ENCODE data around the gene TPR.

TPR gene

DNA sequence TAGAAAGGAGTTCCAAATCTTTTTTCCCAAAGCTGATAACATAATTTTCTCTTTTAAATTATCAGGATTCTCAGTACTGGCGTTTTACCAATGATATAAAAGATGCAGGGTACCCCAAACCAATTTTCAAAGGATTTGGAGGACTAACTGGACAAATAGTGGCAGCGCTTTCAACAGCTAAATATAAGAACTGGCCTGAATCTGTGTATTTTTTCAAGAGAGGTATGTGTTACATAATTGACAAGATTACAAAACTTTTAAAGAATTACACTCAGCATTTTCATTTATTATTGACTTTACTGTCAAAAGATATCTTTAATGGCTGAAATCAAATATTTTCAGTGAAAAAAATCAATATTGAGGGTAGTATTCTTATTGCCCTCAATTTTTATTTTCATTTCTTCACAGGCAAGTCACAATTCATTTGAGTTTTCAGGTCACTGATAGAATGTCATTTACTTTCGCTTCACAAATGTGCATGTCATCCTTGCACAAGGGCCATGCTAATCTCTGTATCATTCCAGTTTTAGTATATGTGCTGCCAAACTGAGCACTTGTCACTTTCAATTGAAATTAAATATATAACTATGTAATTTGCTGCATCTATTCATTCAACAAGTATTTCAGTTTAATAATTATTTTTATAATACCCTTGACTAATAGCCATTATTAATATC is 63.5 kb downstream of the TPR start:
- DNase-seq (ENCODE audit: low read depth in 1 of 2, low spot score in 1 of 2) = no peak
- no peak for TF ChIP-seq JUND (IDR thresholded peaks at IDR 0.05; ENCODE audit: low read depth)
- in situ Hi-C loops (cut with HindIII; ENCODE audit: low pct_unique_long_range_greater_than_20kb, low sequenced_read_pairs) = no loop called here

DNA sequence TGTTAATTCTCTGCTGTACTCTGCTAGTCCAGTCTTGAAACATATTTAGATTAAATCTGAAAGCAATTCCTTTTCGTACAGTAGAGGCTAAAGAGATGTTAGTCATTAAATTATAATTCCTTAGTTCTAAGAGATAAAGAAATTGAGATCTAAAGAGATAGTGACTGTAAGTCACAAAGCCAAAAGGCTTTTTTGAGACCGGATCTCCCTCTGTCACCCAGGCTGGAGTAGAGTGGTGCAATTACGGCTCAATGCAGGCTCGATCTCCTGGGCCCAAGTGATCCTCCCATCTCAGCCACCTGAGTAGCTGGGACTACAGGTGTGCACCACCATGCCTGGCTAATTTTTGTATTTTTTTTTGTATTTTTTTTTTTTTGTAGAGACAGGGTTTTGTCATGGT is 64.7 kb downstream of the TPR start:
- DNase-seq (ENCODE audit: low read depth in 1 of 2, low spot score in 1 of 2) = no peak
- in situ Hi-C loops (cut with HindIII; ENCODE audit: low pct_unique_long_range_greater_than_20kb, low sequenced_read_pairs) = no loop called here
- TF ChIP-seq JUND (IDR thresholded peaks at IDR 0.05; ENCODE audit: low read depth) = no peak

DNA sequence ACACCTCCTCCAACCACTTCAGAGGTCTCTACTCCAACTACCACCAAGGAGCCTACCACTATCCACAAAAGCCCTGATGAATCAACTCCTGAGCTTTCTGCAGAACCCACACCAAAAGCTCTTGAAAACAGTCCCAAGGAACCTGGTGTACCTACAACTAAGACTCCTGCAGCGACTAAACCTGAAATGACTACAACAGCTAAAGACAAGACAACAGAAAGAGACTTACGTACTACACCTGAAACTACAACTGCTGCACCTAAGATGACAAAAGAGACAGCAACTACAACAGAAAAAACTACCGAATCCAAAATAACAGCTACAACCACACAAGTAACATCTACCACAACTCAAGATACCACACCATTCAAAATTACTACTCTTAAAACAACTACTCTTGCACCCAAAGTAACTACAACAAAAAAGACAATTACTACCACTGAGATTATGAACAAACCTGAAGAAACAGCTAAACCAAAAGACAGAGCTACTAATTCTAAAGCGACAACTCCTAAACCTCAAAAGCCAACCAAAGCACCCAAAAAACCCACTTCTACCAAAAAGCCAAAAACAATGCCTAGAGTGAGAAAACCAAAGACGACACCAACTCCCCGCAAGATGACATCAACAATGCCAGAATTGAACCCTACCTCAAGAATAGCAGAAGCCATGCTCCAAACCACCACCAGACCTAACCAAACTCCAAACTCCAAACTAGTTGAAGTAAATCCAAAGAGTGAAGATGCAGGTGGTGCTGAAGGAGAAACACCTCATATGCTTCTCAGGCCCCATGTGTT is 66.6 kb downstream of the TPR start:
- no peak for TF ChIP-seq JUND (IDR thresholded peaks at IDR 0.05; ENCODE audit: low read depth)
- in situ Hi-C loops (cut with HindIII; ENCODE audit: low pct_unique_long_range_greater_than_20kb, low sequenced_read_pairs) = no loop called here
- no peak for DNase-seq (ENCODE audit: low read depth in 1 of 2, low spot score in 1 of 2)

DNA sequence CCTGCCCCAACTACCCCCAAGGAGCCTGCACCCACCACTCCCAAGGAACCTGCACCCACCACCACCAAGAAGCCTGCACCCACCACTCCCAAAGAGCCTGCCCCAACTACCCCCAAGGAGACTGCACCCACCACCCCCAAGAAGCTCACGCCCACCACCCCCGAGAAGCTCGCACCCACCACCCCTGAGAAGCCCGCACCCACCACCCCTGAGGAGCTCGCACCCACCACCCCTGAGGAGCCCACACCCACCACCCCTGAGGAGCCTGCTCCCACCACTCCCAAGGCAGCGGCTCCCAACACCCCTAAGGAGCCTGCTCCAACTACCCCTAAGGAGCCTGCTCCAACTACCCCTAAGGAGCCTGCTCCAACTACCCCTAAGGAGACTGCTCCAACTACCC is 67.6 kb downstream of the TPR start:
- in situ Hi-C loops (cut with HindIII; ENCODE audit: low pct_unique_long_range_greater_than_20kb, low sequenced_read_pairs) = no loop called here
- DNase-seq (ENCODE audit: low read depth in 1 of 2, low spot score in 1 of 2) = no peak
- TF ChIP-seq JUND (IDR thresholded peaks at IDR 0.05; ENCODE audit: low read depth) = no peak

DNA sequence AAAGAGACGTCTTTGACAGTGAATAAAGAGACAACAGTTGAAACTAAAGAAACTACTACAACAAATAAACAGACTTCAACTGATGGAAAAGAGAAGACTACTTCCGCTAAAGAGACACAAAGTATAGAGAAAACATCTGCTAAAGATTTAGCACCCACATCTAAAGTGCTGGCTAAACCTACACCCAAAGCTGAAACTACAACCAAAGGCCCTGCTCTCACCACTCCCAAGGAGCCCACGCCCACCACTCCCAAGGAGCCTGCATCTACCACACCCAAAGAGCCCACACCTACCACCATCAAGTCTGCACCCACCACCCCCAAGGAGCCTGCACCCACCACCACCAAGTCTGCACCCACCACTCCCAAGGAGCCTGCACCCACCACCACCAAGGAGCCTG is 68.5 kb downstream of the TPR start:
- DNase-seq (ENCODE audit: low read depth in 1 of 2, low spot score in 1 of 2) = no peak
- TF ChIP-seq JUND (IDR thresholded peaks at IDR 0.05; ENCODE audit: low read depth) = no peak
- in situ Hi-C loops (cut with HindIII; ENCODE audit: low pct_unique_long_range_greater_than_20kb, low sequenced_read_pairs) = no loop called here

DNA sequence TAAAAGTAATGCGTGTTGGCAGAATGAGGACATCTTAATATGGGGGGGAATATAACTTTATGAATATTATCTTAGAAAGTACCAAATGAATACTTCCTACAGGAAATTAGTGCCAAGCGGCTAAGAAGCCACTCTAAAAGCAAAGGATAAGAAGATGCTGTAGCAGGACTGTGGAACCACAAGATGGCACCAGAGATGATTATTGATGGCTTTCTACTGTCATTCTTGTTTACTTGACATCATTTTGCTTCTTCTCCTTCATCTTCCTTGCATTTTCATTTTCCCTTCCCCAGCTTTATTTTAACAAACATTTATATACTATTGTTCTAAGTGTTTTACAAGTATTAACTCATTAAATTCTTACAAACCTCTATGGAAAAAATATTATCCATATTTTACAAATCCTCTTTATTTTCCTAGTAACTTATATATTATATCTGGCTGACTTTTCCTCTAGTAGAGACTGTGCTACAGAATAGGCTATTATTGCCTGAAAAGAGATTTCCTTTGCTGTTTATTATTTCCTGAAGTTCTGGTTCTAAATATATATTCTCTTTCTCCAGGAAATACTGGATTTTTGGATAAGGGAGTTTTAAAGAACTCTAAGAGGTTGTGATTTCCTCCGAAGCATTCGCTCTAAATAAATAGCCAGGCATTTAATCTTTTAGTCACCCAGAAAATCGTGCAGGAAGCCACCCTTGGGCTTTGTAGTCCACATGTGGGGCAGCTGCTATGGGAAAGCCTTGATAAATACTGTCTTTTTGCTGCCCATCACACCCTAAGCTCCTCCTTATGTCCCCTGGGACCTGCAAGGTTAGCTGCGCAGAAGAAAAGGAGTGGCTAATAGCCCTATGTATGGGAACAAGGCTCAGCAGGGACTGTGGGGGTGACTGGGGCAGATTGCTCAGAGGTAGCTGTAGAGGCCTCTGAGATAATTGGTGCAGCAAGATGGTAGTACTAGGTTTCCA is 69.8 kb downstream of the TPR start:
- no peak for TF ChIP-seq JUND (IDR thresholded peaks at IDR 0.05; ENCODE audit: low read depth)
- DNase-seq (ENCODE audit: low read depth in 1 of 2, low spot score in 1 of 2) = peak; percentile 59 to 74
- in situ Hi-C loops (cut with HindIII; ENCODE audit: low pct_unique_long_range_greater_than_20kb, low sequenced_read_pairs) = no loop called here

DNA sequence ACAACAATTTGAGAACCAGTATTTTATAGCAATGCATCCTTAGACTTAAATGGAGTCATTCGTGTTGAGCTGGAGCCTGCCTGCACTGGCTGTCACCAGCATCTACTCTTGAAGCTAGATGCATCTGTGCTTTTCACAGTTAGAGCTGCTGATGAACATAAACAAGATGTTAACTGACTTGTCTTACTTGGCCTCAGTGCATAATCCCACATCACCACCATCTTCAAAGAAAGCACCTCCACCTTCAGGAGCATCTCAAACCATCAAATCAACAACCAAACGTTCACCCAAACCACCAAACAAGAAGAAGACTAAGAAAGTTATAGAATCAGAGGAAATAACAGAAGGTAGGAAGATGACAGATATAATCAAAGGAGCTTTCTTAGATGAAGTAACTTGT is 71.1 kb downstream of the TPR start:
- no peak for TF ChIP-seq JUND (IDR thresholded peaks at IDR 0.05; ENCODE audit: low read depth)
- in situ Hi-C loops (cut with HindIII; ENCODE audit: low pct_unique_long_range_greater_than_20kb, low sequenced_read_pairs) = no loop called here
- DNase-seq (ENCODE audit: low read depth in 1 of 2, low spot score in 1 of 2) = no peak

DNA sequence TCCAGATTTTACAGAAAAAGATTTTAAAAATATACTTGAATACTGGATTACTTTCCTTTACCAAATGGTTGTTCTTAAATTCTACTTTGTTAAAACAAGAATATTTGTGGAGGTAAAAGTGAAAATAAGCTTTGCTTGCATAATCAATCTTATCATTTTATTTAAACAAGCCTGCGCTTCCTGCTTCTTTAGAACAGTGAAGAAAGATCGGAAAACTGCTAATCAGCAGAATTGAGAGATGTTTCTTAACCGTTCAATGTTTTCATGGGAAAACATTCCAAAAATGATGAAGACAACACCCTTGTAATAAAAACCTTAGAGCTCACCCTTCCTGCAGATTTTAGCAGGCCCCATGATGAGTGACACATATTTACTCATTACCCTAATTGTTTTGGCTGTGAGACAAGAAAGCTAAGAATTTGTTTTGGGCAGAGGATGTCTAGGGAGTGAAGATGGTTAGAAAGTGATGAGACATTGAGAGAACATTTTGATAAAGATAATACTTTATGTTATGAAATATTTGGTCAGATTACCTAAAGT is 72.6 kb downstream of the TPR start:
- in situ Hi-C loops (cut with HindIII; ENCODE audit: low pct_unique_long_range_greater_than_20kb, low sequenced_read_pairs) = no loop called here
- TF ChIP-seq JUND (IDR thresholded peaks at IDR 0.05; ENCODE audit: low read depth) = no peak
- DNase-seq (ENCODE audit: low read depth in 1 of 2, low spot score in 1 of 2) = no peak

DNA sequence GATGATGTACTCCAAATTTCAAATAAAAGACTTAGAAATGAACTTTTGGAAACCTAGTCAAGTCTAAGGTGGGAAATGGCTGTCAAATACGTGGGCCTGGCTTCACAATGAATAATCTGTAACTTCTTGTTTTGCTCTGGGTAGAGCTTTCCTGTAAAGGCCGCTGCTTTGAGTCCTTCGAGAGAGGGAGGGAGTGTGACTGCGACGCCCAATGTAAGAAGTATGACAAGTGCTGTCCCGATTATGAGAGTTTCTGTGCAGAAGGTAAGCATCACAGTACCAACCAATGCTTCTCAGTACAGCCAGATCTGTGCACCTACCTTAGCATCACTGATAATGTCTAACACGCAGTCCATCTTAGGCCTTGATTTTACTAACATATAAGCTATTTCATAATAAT is 73.6 kb downstream of the TPR start:
- in situ Hi-C loops (cut with HindIII; ENCODE audit: low pct_unique_long_range_greater_than_20kb, low sequenced_read_pairs) = no loop called here
- no peak for DNase-seq (ENCODE audit: low read depth in 1 of 2, low spot score in 1 of 2)
- TF ChIP-seq JUND (IDR thresholded peaks at IDR 0.05; ENCODE audit: low read depth) = no peak

DNA sequence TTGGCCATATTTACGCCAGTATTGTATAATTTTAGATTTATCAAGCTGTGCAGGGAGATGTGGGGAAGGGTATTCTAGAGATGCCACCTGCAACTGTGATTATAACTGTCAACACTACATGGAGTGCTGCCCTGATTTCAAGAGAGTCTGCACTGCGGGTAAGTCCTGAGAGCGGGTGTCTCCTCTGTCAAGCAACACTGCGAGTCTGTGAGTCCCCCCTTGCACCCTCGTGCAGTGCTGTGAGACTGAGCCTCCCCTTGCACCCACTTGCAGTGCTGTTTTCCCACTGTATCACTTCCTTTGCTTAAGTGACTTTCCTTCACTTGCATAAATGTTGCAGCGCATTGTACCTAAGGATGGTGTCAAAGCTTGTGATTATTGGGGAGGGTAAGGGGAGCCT is 75.0 kb downstream of the TPR start:
- DNase-seq (ENCODE audit: low read depth in 1 of 2, low spot score in 1 of 2) = no peak
- no peak for TF ChIP-seq JUND (IDR thresholded peaks at IDR 0.05; ENCODE audit: low read depth)
- in situ Hi-C loops (cut with HindIII; ENCODE audit: low pct_unique_long_range_greater_than_20kb, low sequenced_read_pairs) = no loop called here

DNA sequence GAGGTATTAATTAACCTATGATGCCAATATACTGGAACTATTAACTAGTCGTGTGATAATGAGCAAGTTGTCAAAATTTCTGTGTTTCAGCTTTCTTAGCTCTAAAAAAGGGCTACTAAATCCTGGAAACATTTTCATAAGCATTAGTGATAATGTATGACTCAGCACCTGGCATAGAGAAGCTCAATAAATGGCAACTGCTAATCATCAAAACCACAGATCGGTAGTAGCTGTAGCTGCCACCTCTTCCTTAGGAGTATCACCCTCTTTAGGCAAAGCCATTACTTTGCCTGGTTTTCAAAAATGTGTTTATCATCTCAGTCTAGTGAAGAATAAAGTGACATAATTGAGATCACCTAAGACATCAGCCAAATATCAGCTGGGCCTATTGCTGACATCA is 75.5 kb downstream of the TPR start:
- no peak for TF ChIP-seq JUND (IDR thresholded peaks at IDR 0.05; ENCODE audit: low read depth)
- DNase-seq (ENCODE audit: low read depth in 1 of 2, low spot score in 1 of 2) = no peak
- in situ Hi-C loops (cut with HindIII; ENCODE audit: low pct_unique_long_range_greater_than_20kb, low sequenced_read_pairs) = no loop called here

DNA sequence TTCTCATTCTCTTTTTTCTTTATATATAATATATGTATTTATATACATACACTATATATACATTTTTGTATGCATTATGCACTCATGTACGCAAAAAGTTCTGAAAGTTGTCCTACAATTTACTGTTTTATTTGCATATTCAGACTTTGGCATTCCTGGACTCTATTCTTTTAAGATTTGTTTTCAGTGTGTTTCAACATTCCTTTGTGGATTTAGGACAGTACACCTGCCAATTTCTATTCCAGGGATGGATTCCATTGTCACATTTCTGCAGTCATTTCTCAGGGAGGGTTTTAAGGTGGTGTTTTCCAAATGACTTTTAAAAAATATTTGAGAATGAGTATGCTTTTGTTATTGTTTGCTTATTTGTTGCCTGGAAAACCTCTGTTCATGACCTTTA is 76.2 kb downstream of the TPR start:
- no peak for TF ChIP-seq JUND (IDR thresholded peaks at IDR 0.05; ENCODE audit: low read depth)
- no peak for DNase-seq (ENCODE audit: low read depth in 1 of 2, low spot score in 1 of 2)
- in situ Hi-C loops (cut with HindIII; ENCODE audit: low pct_unique_long_range_greater_than_20kb, low sequenced_read_pairs) = no loop called here

All from T47D (cell line).